GM18511 (cell line): ENCODE results near the gene COPZ2.
"Not testable (repeated sequence)": the region's sequence is repeated elsewhere in the genome, so short reads cannot be mapped to it uniquely, and the experiment has no call there.

Experiments
- ATAC-seq: cut with Tn5 transposase; IDR thresholded peaks from one replicate; pipeline ENCODE4 v1.9.1; 2021; ENCODE audit warnings: mild to moderate bottlenecking, moderate library complexity; ENCODE audit not compliant: unreplicated experiment

COPZ2 gene

GRCh38 chr17:48037036-48037837 lies at the start of gene COPZ2:
COPZ2 (minus strand) TSS chr17:48037797; CDS start chr17:48037777, 20 bp downstream.
- ATAC-seq: peak; percentile 61

- ATAC-seq: no peak
Measured at GRCh38 chr17:48084932-48085331, 47.3 kb upstream of the COPZ2 start.

- ATAC-seq: no peak
Measured at GRCh38 chr17:48081858-48082257, 44.3 kb upstream of the COPZ2 start.

GRCh38 chr17:48077152-48077551 lies 39.6 kb upstream of the COPZ2 start:
- ATAC-seq: not testable (repeated sequence)

GRCh38 chr17:48074322-48075081 lies 36.9 kb upstream of the COPZ2 start:
- no peak for ATAC-seq

- ATAC-seq: not testable (repeated sequence)
Measured at GRCh38 chr17:48073566-48074094, 36.0 kb upstream of the COPZ2 start.

GRCh38 chr17:48072811-48073210 lies 35.2 kb upstream of the COPZ2 start:
- ATAC-seq: not testable (repeated sequence)

- ATAC-seq: no peak
Measured at GRCh38 chr17:48071654-48072053, 34.1 kb upstream of the COPZ2 start.

GRCh38 chr17:48070195-48070594 lies 32.6 kb upstream of the COPZ2 start:
- ATAC-seq: no peak

- no peak for ATAC-seq
Measured at GRCh38 chr17:48068491-48068961, 30.9 kb upstream of the COPZ2 start.

GRCh38 chr17:48067808-48068207 lies 30.2 kb upstream of the COPZ2 start:
- not testable (repeated sequence) for ATAC-seq

- no peak for ATAC-seq
Measured at GRCh38 chr17:48067245-48067644, 29.6 kb upstream of the COPZ2 start.

GRCh38 chr17:48066656-48067055 lies 29.1 kb upstream of the COPZ2 start:
- no peak for ATAC-seq

GRCh38 chr17:48066192-48066591 lies 28.6 kb upstream of the COPZ2 start:
- ATAC-seq: no peak

GRCh38 chr17:48064638-48065037 lies 27.0 kb upstream of the COPZ2 start:
- ATAC-seq: no peak

- ATAC-seq: no peak
Measured at GRCh38 chr17:48062273-48062672, 24.7 kb upstream of the COPZ2 start.

GRCh38 chr17:48060249-48060648 lies 22.7 kb upstream of the COPZ2 start:
- ATAC-seq: no peak

- ATAC-seq: no peak
Measured at GRCh38 chr17:48059125-48059668, 21.6 kb upstream of the COPZ2 start.

- ATAC-seq: no peak
Measured at GRCh38 chr17:48058393-48059124, 21.0 kb upstream of the COPZ2 start.

GRCh38 chr17:48057626-48058025 lies 20.0 kb upstream of the COPZ2 start:
- no peak for ATAC-seq

- no peak for ATAC-seq
Measured at GRCh38 chr17:48056879-48057278, 19.3 kb upstream of the COPZ2 start.
